Measurements from ENCODE around the gene PIGT. TPM values are rescaled to one million over a fixed set of nuclear protein-coding genes. Genes with fewer than 3 reads are reported as not detected.

PIGT gene
- total RNA-seq, 1 experiment from 2014 or later: 101 TPM

- H3K79me2 ChIP-seq (ENCODE audit: low read depth): no peaks in the 10 kb centered on the region
- no peak overlapping the region for H3K4me3 ChIP-seq
- no peaks in the 10 kb centered on the region for H3K9me2 ChIP-seq (ENCODE audit: insufficient read depth)
- peaks cover 3% of the 10 kb centered on the region; the same call in 1 of the 2 replicates for H3F3A ChIP-seq (ENCODE audit: insufficient read depth, low read depth)
- no peaks in the 10 kb centered on the region for H3K27me3 ChIP-seq (ENCODE audit: insufficient read depth, low read depth)
- H3K36me3 ChIP-seq (ENCODE audit: low read depth): peaks cover 7% of the 10 kb centered on the region; the same call in 1 of the 2 replicates
- no peak overlapping the region for H3K4me2 ChIP-seq
- no peak for DNase-seq
- TF ChIP-seq EZH2 (IDR thresholded peaks at IDR 0.05; ENCODE audit: low read depth) (no peak), CTCF (conservative IDR thresholded peaks at IDR 0.05) (no peak)
- intact Hi-C loops (cut with micrococcal nuclease; ENCODE audit: unreplicated experiment): no loop called here
- no TSS peak for BruUV-seq (replicated peaks)
- no peaks in the 10 kb centered on the region for H4K20me1 ChIP-seq (ENCODE audit: insufficient read depth)
- ChIA-PET POLR2A (ENCODE audit: unreplicated experiment) (no interaction called here), CTCF (interaction anchor here (0.6 to 2.8 kb wide), 2 partner anchors 65 to 145 kb away, joined by 10 to 48 read pairs; no protein-coding TSS in a partner anchor)
- H2AFZ ChIP-seq: no peak overlapping the region
- H3K4me1 ChIP-seq (replicated peaks; ENCODE audit: insufficient read depth): no peaks in the 10 kb centered on the region
- no peaks in the 10 kb centered on the region for H3K9me3 ChIP-seq (ENCODE audit: insufficient read depth, low read depth)
- no peak overlapping the region for H3K27ac ChIP-seq
Observed at GRCh38 chr20:45372241-45372640, 43.7 kb upstream of the PIGT start.

- H3K4me3 ChIP-seq: no peak overlapping the region
- no TSS peak for BruUV-seq (replicated peaks)
- no peaks in the 10 kb centered on the region for H3K27me3 ChIP-seq (ENCODE audit: insufficient read depth, low read depth)
- no peak for DNase-seq
- H3F3A ChIP-seq (ENCODE audit: insufficient read depth, low read depth): peaks cover 3% of the 10 kb centered on the region; the same call in 1 of the 2 replicates
- H3K9me3 ChIP-seq (ENCODE audit: insufficient read depth, low read depth): no peaks in the 10 kb centered on the region
- no peak overlapping the region for H3K4me2 ChIP-seq
- no peak overlapping the region for H3K27ac ChIP-seq
- ChIA-PET POLR2A (ENCODE audit: unreplicated experiment) (interaction anchor here (0.6 kb wide), 2 partner anchors 50 to 128 kb away, joined by 3 to 12 read pairs; no protein-coding TSS in a partner anchor), CTCF (interaction anchor here (0.6 to 2.8 kb wide), 5 partner anchors 10 to 398 kb away, joined by 4 to 48 read pairs (median 8); partner anchors contain the start of gene SYS1)
- no peak overlapping the region for H2AFZ ChIP-seq
- no peaks in the 10 kb centered on the region for H3K9me2 ChIP-seq (ENCODE audit: insufficient read depth)
- intact Hi-C loops (cut with micrococcal nuclease; ENCODE audit: unreplicated experiment): loop anchor here (1.0 kb wide), 1 partner anchor 47 kb away; no protein-coding TSS in a partner anchor
- TF ChIP-seq EZH2 (IDR thresholded peaks at IDR 0.05; ENCODE audit: low read depth) (no peak), CTCF (conservative IDR thresholded peaks at IDR 0.05) (no peak)
- no peaks in the 10 kb centered on the region for H3K4me1 ChIP-seq (replicated peaks; ENCODE audit: insufficient read depth)
- peaks cover 7% of the 10 kb centered on the region; the same call in 1 of the 2 replicates for H3K36me3 ChIP-seq (ENCODE audit: low read depth)
- H4K20me1 ChIP-seq (ENCODE audit: insufficient read depth): no peaks in the 10 kb centered on the region
- H3K79me2 ChIP-seq (ENCODE audit: low read depth): no peaks in the 10 kb centered on the region
Observed at GRCh38 chr20:45372646-45373352, 43.1 kb upstream of the PIGT start.

- ChIA-PET CTCF (interaction anchor here (0.5 to 2.8 kb wide), 10 partner anchors 11 to 716 kb away, joined by 3 to 48 read pairs (median 4); partner anchors contain the start of gene SYS1), POLR2A (ENCODE audit: unreplicated experiment) (no interaction called here)
- H3K27me3 ChIP-seq (ENCODE audit: insufficient read depth, low read depth): no peaks in the 10 kb centered on the region
- no TSS peak for BruUV-seq (replicated peaks)
- no peak overlapping the region for H2AFZ ChIP-seq
- H3K36me3 ChIP-seq (ENCODE audit: low read depth): 0 out of 2 replicates have a peak, but pooled peaks cover 1% of the 10 kb centered on the region
- no peaks in the 10 kb centered on the region; the same call in 1 of the 2 replicates for H3F3A ChIP-seq (ENCODE audit: insufficient read depth, low read depth)
- no peaks in the 10 kb centered on the region for H3K4me1 ChIP-seq (replicated peaks; ENCODE audit: insufficient read depth)
- no peak overlapping the region for H3K4me3 ChIP-seq
- no peak overlapping the region for H3K4me2 ChIP-seq
- intact Hi-C loops (cut with micrococcal nuclease; ENCODE audit: unreplicated experiment): loop anchor here (1.0 to 2.0 kb wide), 3 partner anchors 46 to 397 kb away; no protein-coding TSS in a partner anchor
- peak; percentile 57 to 87 for DNase-seq
- H3K79me2 ChIP-seq (ENCODE audit: low read depth): no peaks in the 10 kb centered on the region
- TF ChIP-seq EZH2 (IDR thresholded peaks at IDR 0.05; ENCODE audit: low read depth) (no peak), CTCF (conservative IDR thresholded peaks at IDR 0.05) (peak; percentile 76)
- H3K27ac ChIP-seq: no peak overlapping the region
- no peaks in the 10 kb centered on the region for H3K9me3 ChIP-seq (ENCODE audit: insufficient read depth, low read depth)
- no peaks in the 10 kb centered on the region for H4K20me1 ChIP-seq (ENCODE audit: insufficient read depth)
- H3K9me2 ChIP-seq (ENCODE audit: insufficient read depth): no peaks in the 10 kb centered on the region
Observed at GRCh38 chr20:45373353-45374100, 42.4 kb upstream of the PIGT start.
